OCI-LY7 (cell line): ENCODE results near the gene WIPF3.

ENCODE experiments used
- CTCF ChIP-seq: fragments of 200-600 bp; sonication (generic); conservative IDR thresholded peaks from 2 replicates; pipeline ENCODE4 v1.5.1; 2014; ENCODE audit warnings: mild to moderate bottlenecking, antibody characterized with exemption, low read length, moderate library complexity, mixed read lengths
- EZH2phosphoT487 ChIP-seq: fragments of 200-600 bp; sonication (generic); IDR thresholded peaks from 2 replicates; pipeline ENCODE4 v1.6.1; 2018; ENCODE audit warnings: low read depth, borderline replicate concordance, mild to moderate bottlenecking, mixed run types, antibody characterized with exemption, low read length, moderate library complexity, mixed read lengths

GRCh38 chr7:29839302-29839701 is 33.0 kb downstream of the WIPF3 start:
- no peak for TF ChIP-seq CTCF
- TF ChIP-seq EZH2phosphoT487: no peak
